Measurements from ENCODE around the gene NAALADL2.
"Not testable (repeated sequence)": the region's sequence is repeated elsewhere in the genome, so short reads cannot be mapped to it uniquely, and the experiment has no call there.

Gene NAALADL2

GRCh38 chr3:175526609-175527280 is 667.6 kb downstream of the NAALADL2 start:
- DNase-seq = no peak

- DNase-seq = not testable (repeated sequence)
These were observed 669.6 kb downstream of the NAALADL2 start for GRCh38 chr3:175528693-175529092.

GRCh38 chr3:175535351-175535750 is 676.2 kb downstream of the NAALADL2 start:
- no peak for DNase-seq

- DNase-seq = no peak
These were observed 687.0 kb downstream of the NAALADL2 start for GRCh38 chr3:175546115-175546514.

- DNase-seq = no peak
These were observed 693.8 kb downstream of the NAALADL2 start for GRCh38 chr3:175552929-175553328.

GRCh38 chr3:175554801-175555200 is 695.7 kb downstream of the NAALADL2 start:
- no peak for DNase-seq

GRCh38 chr3:175558261-175558660 is 699.1 kb downstream of the NAALADL2 start:
- no peak for DNase-seq

GRCh38 chr3:175564363-175564762 is 705.2 kb downstream of the NAALADL2 start:
- DNase-seq = no peak

- DNase-seq = no peak
These were observed 712.0 kb downstream of the NAALADL2 start for GRCh38 chr3:175571096-175571495.

- DNase-seq = no peak
These were observed 714.1 kb downstream of the NAALADL2 start for GRCh38 chr3:175573226-175573625.

- DNase-seq = no peak
These were observed 721.2 kb downstream of the NAALADL2 start for GRCh38 chr3:175580318-175580717.

GRCh38 chr3:175585898-175586297 is 726.8 kb downstream of the NAALADL2 start:
- no peak for DNase-seq

GRCh38 chr3:175590745-175591144 is 731.6 kb downstream of the NAALADL2 start:
- no peak for DNase-seq

GRCh38 chr3:175591375-175591774 is 732.2 kb downstream of the NAALADL2 start:
- no peak for DNase-seq

- DNase-seq = no peak
These were observed 734.2 kb downstream of the NAALADL2 start for GRCh38 chr3:175593331-175593730.

GRCh38 chr3:175598740-175599139 is 739.6 kb downstream of the NAALADL2 start:
- no peak for DNase-seq

- no peak for DNase-seq
These were observed 742.4 kb downstream of the NAALADL2 start for GRCh38 chr3:175601521-175601920.

- no peak for DNase-seq
These were observed 746.7 kb downstream of the NAALADL2 start for GRCh38 chr3:175605851-175606250.

- DNase-seq = no peak
These were observed 747.6 kb downstream of the NAALADL2 start for GRCh38 chr3:175606650-175607318.

GRCh38 chr3:175608356-175608755 is 749.2 kb downstream of the NAALADL2 start:
- DNase-seq = no peak

- no peak for DNase-seq
These were observed 749.8 kb downstream of the NAALADL2 start for GRCh38 chr3:175608911-175609310.

- no peak for DNase-seq
These were observed 753.5 kb downstream of the NAALADL2 start for GRCh38 chr3:175612487-175613196.

GRCh38 chr3:175614107-175614506 is 755.0 kb downstream of the NAALADL2 start:
- DNase-seq = not testable (repeated sequence)

GRCh38 chr3:175617247-175617646 is 758.1 kb downstream of the NAALADL2 start:
- DNase-seq = no peak

Measured in stimulated activated CD4-positive, alpha-beta T cell treated with anti-CD3 and anti-CD28 coated beads, Interleukin-15, amount 100 ng/mL, for 24 hours (primary cell).